Astrocyte (in vitro differentiated cells and primary cell): ENCODE data around the gene ZCWPW1. TPM values are rescaled to one million over a fixed set of nuclear protein-coding genes. Genes with fewer than 3 reads are reported as not detected.

Experiments
- DNase-seq: peaks from one replicate; pipeline ENCODE4 v3.0.0-alpha.2; 2010; ENCODE audit warnings: low read depth
- FAIRE-seq: peaks from 2 replicates; lab custom pipeline; 2011; peaks lifted over from hg19 to GRCh38; lab: Jason Lieb, UNC
- H2AFZ ChIP-seq: 2 replicates; pipeline ENCODE4 v1.6.0; 2012; ENCODE audit warnings: low read depth, low read length, inconsistent platforms
- H3K27ac ChIP-seq: 2 replicates; pipeline ENCODE4 v1.5.1; 2011; ENCODE audit warnings: low read depth, low read length, inconsistent platforms
- H3K27me3 ChIP-seq: 2 replicates; pipeline ENCODE4 v1.6.0; 2011; ENCODE audit warnings: low read length, inconsistent platforms; ENCODE audit not compliant: insufficient read depth
- H3K36me3 ChIP-seq: 2 replicates; pipeline ENCODE4 v1.5.1; 2011; ENCODE audit warnings: low read length, inconsistent platforms; ENCODE audit not compliant: insufficient read depth
- H3K4me1 ChIP-seq: 2 replicates; pipeline ENCODE4 v1.5.1; 2011; ENCODE audit warnings: low read length, inconsistent platforms; ENCODE audit not compliant: insufficient read depth
- H3K4me2 ChIP-seq: 2 replicates; pipeline ENCODE4 v1.6.0; 2012; ENCODE audit warnings: low read length, inconsistent platforms
- H3K4me3 ChIP-seq: 2 replicates; pipeline ENCODE4 v1.5.1; 2011; ENCODE audit warnings: low read depth, mild to moderate bottlenecking, low read length, inconsistent platforms; ENCODE audit not compliant: insufficient read depth
- H3K79me2 ChIP-seq: 2 replicates; pipeline ENCODE4 v1.6.0; 2012; ENCODE audit warnings: mild to moderate bottlenecking, low read length, inconsistent platforms; ENCODE audit not compliant: insufficient read depth
- H3K9ac ChIP-seq: 2 replicates; pipeline ENCODE4 v1.6.0; 2012; ENCODE audit warnings: mild to moderate bottlenecking, low read length, inconsistent platforms
- H3K9me3 ChIP-seq: 2 replicates; pipeline ENCODE4 v1.5.1; 2012; ENCODE audit warnings: low read depth, mild to moderate bottlenecking, low read length, inconsistent platforms; ENCODE audit not compliant: insufficient read depth
- H4K20me1 ChIP-seq: 2 replicates; pipeline ENCODE4 v1.6.0; 2012; ENCODE audit warnings: low read length, inconsistent platforms; ENCODE audit not compliant: insufficient read depth
- H3K27ac Mint-ChIP-seq: one replicate; pipeline ENCODE4 v1.8.0; 2021; ENCODE audit warnings: mild to moderate bottlenecking, mixed read lengths; ENCODE audit not compliant: unreplicated experiment
- H3K27me3 Mint-ChIP-seq: one replicate; pipeline ENCODE4 v1.8.0; 2021; ENCODE audit warnings: low read depth, mixed read lengths; ENCODE audit not compliant: unreplicated experiment
- H3K36me3 Mint-ChIP-seq: one replicate; pipeline ENCODE4 v1.8.0; 2021; ENCODE audit warnings: low read depth, mixed read lengths; ENCODE audit not compliant: unreplicated experiment
- H3K4me1 Mint-ChIP-seq: one replicate; pipeline ENCODE4 v1.8.0; 2021; ENCODE audit warnings: low read depth, mixed read lengths; ENCODE audit not compliant: unreplicated experiment
- H3K4me3 Mint-ChIP-seq: one replicate; pipeline ENCODE4 v1.8.0; 2021; ENCODE audit warnings: mild to moderate bottlenecking, moderate library complexity, mixed read lengths; ENCODE audit not compliant: unreplicated experiment
- H3K9me3 Mint-ChIP-seq: one replicate; pipeline ENCODE4 v1.8.0; 2021; ENCODE audit warnings: mild to moderate bottlenecking, mixed read lengths; ENCODE audit not compliant: unreplicated experiment
- CTCF ChIP-seq: IDR thresholded peaks from 2 replicates; pipeline ENCODE4 v1.5.1; 2011; ENCODE audit warnings: low read depth, mild to moderate bottlenecking, inconsistent platforms, low read length, moderate library complexity; ENCODE audit not compliant: insufficient read depth
- EZH2 ChIP-seq: IDR thresholded peaks from 2 replicates; pipeline ENCODE4 v1.6.1; 2012; ENCODE audit warnings: mild to moderate bottlenecking, low read length, inconsistent platforms; ENCODE audit not compliant: insufficient read depth
- total RNA-seq: library from RNA; stranded (reverse); gene quantifications from 2 replicates; pipeline ENCODE4 v1.2.1, GENCODE V29; 2021

ZCWPW1 gene
- total RNA-seq, 1 donor from 2014 or later = 2.6 TPM

- Histone ChIP-seq H3K27me3 (no peaks in the 10 kb centered on the region), H3K36me3 (peaks cover 51% of the 10 kb centered on the region), H4K20me1 (peaks cover 19% of the 10 kb centered on the region), H2AFZ (no peak within 1 kb of the TSS), H3K9me3 (no peaks in the 10 kb centered on the region), H3K9ac (no peak within 1 kb of the TSS), H3K79me2 (no peaks in the 10 kb centered on the region), H3K27ac (no peak within 1 kb of the TSS), H3K4me2 (no peak within 1 kb of the TSS), H3K4me1 (no peaks in the 10 kb centered on the region), H3K4me3 (no peak within 1 kb of the TSS)
- peaks cover 32% of the 10 kb centered on the region for H3K36me3 Mint-ChIP-seq
- no peak for DNase-seq
- no peak for TF ChIP-seq CTCF
- TF ChIP-seq EZH2 = no peak
- no peaks in the 10 kb centered on the region for H3K4me1 Mint-ChIP-seq
- no peak for FAIRE-seq
- no peaks in the 10 kb centered on the region for H3K9me3 Mint-ChIP-seq
- no peak within 1 kb of the TSS for H3K27ac Mint-ChIP-seq
- no peak within 1 kb of the TSS for H3K4me3 Mint-ChIP-seq
- no peaks in the 10 kb centered on the region for H3K27me3 Mint-ChIP-seq
Measured at GRCh38 chr7:100358027-100358856, 70.3 kb downstream of the ZCWPW1 start, which contains the start of gene PILRB. Gene PILRB (plus strand): TSS chr7:100358117. CDS start chr7:100358303, 186 bp downstream.

GRCh38 chr7:100357131-100357561 lies 71.4 kb downstream of the ZCWPW1 start:
- no peak overlapping the region for H3K27ac Mint-ChIP-seq
- Histone ChIP-seq H3K4me3 (no peak overlapping the region), H2AFZ (no peak overlapping the region)

More at GRCh38 chr7:100357131-100357561, 71.4 kb downstream of the ZCWPW1 start:
- DNase-seq (no peak), FAIRE-seq (no peak)
- Mint-ChIP-seq H3K27me3 (no peaks in the 10 kb centered on the region), H3K9me3 (no peaks in the 10 kb centered on the region), H3K4me1 (no peaks in the 10 kb centered on the region), H3K36me3 (peaks cover 26% of the 10 kb centered on the region), H3K4me3 (no peak overlapping the region)
- Histone ChIP-seq H3K4me1 (no peaks in the 10 kb centered on the region), H3K27me3 (no peaks in the 10 kb centered on the region), H3K4me2 (no peak overlapping the region), H3K79me2 (no peaks in the 10 kb centered on the region), H3K9me3 (no peaks in the 10 kb centered on the region), H3K36me3 (peaks cover 41% of the 10 kb centered on the region), H3K9ac (no peak overlapping the region), H3K27ac (no peak overlapping the region), H4K20me1 (peaks cover 19% of the 10 kb centered on the region)
- TF ChIP-seq CTCF (no peak), EZH2 (no peak)
